HepG2 (cell line): Measurements from ENCODE around the gene KDM4B. TPM values are rescaled to one million over a fixed set of nuclear protein-coding genes. Genes with fewer than 3 reads are reported as not detected.

ENCODE experiments used
- ATAC-seq: fragments of 200-7000 bp; cut with Tn5 transposase; 3 replicates; pipeline ENCODE4 v1.9.1; 2020; ENCODE audit warnings: mild to moderate bottlenecking, moderate library complexity
- BruUV-seq: library from RNA; stranded (reverse); fragments of 400-500 nt; replicated peaks from 2 replicates; lab custom pipeline; 2021; lab: Mats Ljungman, UMichigan
- CTCF ChIA-PET: fragments of 300-600 bp; formaldehyde crosslinking; extraction: SDS; loops from one replicate; lab custom pipeline; 2021; ENCODE audit warnings: low total read pairs, inconsistent platforms, low intra/inter-chr PET ratio; lab: Yijun Ruan, JAX
- POLR2A ChIA-PET: fragments of 350-600 bp; sonication (Branson Sonifier 250); formaldehyde crosslinking; loops from one replicate; lab custom pipeline; 2020; ENCODE audit warnings: antibody characterized with exemption, inconsistent platforms; lab: Yijun Ruan, JAX
- DNase-seq: peaks from one replicate; pipeline ENCODE4 v3.0.0-alpha.2; 2015; ENCODE audit warnings: low spot score
- FAIRE-seq: peaks from 3 replicates; lab custom pipeline; 2011; peaks lifted over from hg19 to GRCh38; lab: Jason Lieb, UNC
- H2AFZ ChIP-seq: one replicate; pipeline ENCODE4 v1.6.1; 2011; ENCODE audit warnings: low read length, inconsistent platforms
- H3K27ac ChIP-seq: fragments of 300-600 bp; 3 replicates; pipeline ENCODE4 v1.8.0; 2011; ENCODE audit warnings: mixed run types, mild to moderate bottlenecking, mixed read lengths, low read length, inconsistent platforms; ENCODE audit not compliant: insufficient read depth; ENCODE audit errors: extremely low read length
- H3K27me3 ChIP-seq, 2 experiments: fragments of 200-600 bp in 1 of 2; 2 replicates in 1 of 2; 3 replicates in 1 of 2; pipeline versions ENCODE4 v1.6.0 to v1.8.0; 2011; ENCODE audit warnings: low read length in 2 of 2, mild to moderate bottlenecking in 2 of 2, moderate library complexity in 2 of 2, inconsistent platforms in 1 of 2; ENCODE audit not compliant: insufficient read depth in 2 of 2, control insufficient read depth in 1 of 2
- H3K36me3 ChIP-seq, 2 experiments: fragments of 200-600 bp in 1 of 2; replicated peaks in 1 of 2; 2 replicates in 1 of 2; 3 replicates in 1 of 2; pipeline versions ENCODE4 v1.5.1 to v1.8.0; 2011; ENCODE audit warnings: low read length in 2 of 2, inconsistent platforms in 1 of 2; ENCODE audit not compliant: insufficient read depth in 2 of 2, control insufficient read depth in 1 of 2
- H3K4me1 ChIP-seq: 2 replicates; pipeline ENCODE4 v1.5.1; 2012; ENCODE audit warnings: low read length, inconsistent platforms; ENCODE audit not compliant: insufficient read depth
- H3K4me2 ChIP-seq: 2 replicates; pipeline ENCODE4 v1.6.0; 2011; ENCODE audit warnings: low read depth, low read length, inconsistent platforms
- H3K4me3 ChIP-seq, 3 experiments: fragments of 200-600 bp in 1 of 3; sonication (generic), shearing (Covaris generic) in 1 of 3; replicated peaks in 1 of 3; 2 replicates each; pipeline ENCODE4 v1.5.1; 2011 to 2016; ENCODE audit warnings: low read length in 3 of 3, inconsistent platforms in 2 of 3, low read depth in 2 of 3, mild to moderate bottlenecking in 2 of 3, control low read depth in 1 of 3, mixed read lengths in 1 of 3; ENCODE audit not compliant: insufficient read depth in 1 of 3
- H3K79me2 ChIP-seq: one replicate; pipeline ENCODE4 v1.6.1; 2011; ENCODE audit warnings: low read length, inconsistent platforms; ENCODE audit not compliant: insufficient read depth
- H3K9ac ChIP-seq: 2 replicates; pipeline ENCODE4 v1.6.0; 2011; ENCODE audit warnings: mild to moderate bottlenecking, low read depth, low read length, inconsistent platforms; ENCODE audit not compliant: insufficient read depth
- H3K9me3 ChIP-seq: 2 replicates; pipeline ENCODE4 v1.5.1; 2012; ENCODE audit warnings: mild to moderate bottlenecking, low read length
- H4K20me1 ChIP-seq: 2 replicates; pipeline ENCODE4 v1.6.0; 2011; ENCODE audit warnings: inconsistent platforms, mild to moderate bottlenecking, low read length, moderate library complexity; ENCODE audit not compliant: insufficient read depth
- ARNT ChIP-seq: fragments of 450-650 bp; IDR thresholded peaks from 2 replicates; pipeline ENCODE4 v1.6.1; 2017
- CCAR2 ChIP-seq: fragments of 200-400 bp; formaldehyde crosslinking; optimal IDR thresholded peaks from 2 replicates; pipeline ENCODE3; 2018; ENCODE audit warnings: low read depth, mild to moderate bottlenecking, low read length, moderate library complexity
- ELF3 ChIP-seq: IDR thresholded peaks from 2 replicates; pipeline ENCODE4 v1.6.1; 2016; ENCODE audit warnings: missing genetic modification reagents, missing compliant biosample characterization
- FOSL1 ChIP-seq: sonication (generic); formaldehyde crosslinking; IDR thresholded peaks from 2 replicates; pipeline ENCODE4 v1.9.0; 2021; ENCODE audit warnings: missing genetic modification reagents, borderline replicate concordance
- NR2F6 ChIP-seq, 2 experiments: IDR thresholded peaks; 2 replicates each; pipeline ENCODE4 v1.6.1; 2016; ENCODE audit warnings: antibody characterized with exemption in 1 of 2, mild to moderate bottlenecking in 1 of 2
- NRL ChIP-seq: sonication (generic); formaldehyde crosslinking; IDR thresholded peaks from 2 replicates; pipeline ENCODE4 v1.5.0; 2020; ENCODE audit warnings: missing genetic modification reagents, mild to moderate bottlenecking, moderate library complexity, borderline replicate concordance
- SALL2 ChIP-seq: sonication (generic); formaldehyde crosslinking; IDR thresholded peaks from 2 replicates; pipeline ENCODE4 v1.8.1; 2023; ENCODE audit warnings: mild to moderate bottlenecking, missing genetic modification reagents, inconsistent platforms
- ZKSCAN1 ChIP-seq: fragments of 150-350 bp; IDR thresholded peaks from 2 replicates; pipeline ENCODE4 v1.6.1; 2014; ENCODE audit warnings: low read length
- ZNF383 ChIP-seq: sonication (generic); formaldehyde crosslinking; IDR thresholded peaks from 2 replicates; pipeline ENCODE4 v1.4.0; 2020; ENCODE audit warnings: missing genetic modification reagents, mild to moderate bottlenecking, borderline replicate concordance
- ZNF432 ChIP-seq: sonication (generic); formaldehyde crosslinking; IDR thresholded peaks from 2 replicates; pipeline ENCODE4 v1.5.0; 2020; ENCODE audit warnings: missing genetic modification reagents, mild to moderate bottlenecking, borderline replicate concordance
- ZNF605 ChIP-seq: sonication (generic); formaldehyde crosslinking; IDR thresholded peaks from 2 replicates; pipeline ENCODE4 v1.8.0; 2022; ENCODE audit warnings: mild to moderate bottlenecking, missing genetic modification reagents
- ZNF672 ChIP-seq: sonication (generic); formaldehyde crosslinking; IDR thresholded peaks from 2 replicates; pipeline ENCODE4 v1.8.1; 2022; ENCODE audit warnings: missing genetic modification reagents
- ZNF761 ChIP-seq: sonication (generic); formaldehyde crosslinking; conservative IDR thresholded peaks from 2 replicates; pipeline ENCODE4 v1.4.0; 2020; ENCODE audit warnings: mild to moderate bottlenecking, missing genetic modification reagents
- ZNF883 ChIP-seq: sonication (generic); formaldehyde crosslinking; IDR thresholded peaks from 2 replicates; pipeline ENCODE4 v1.5.1; 2020; ENCODE audit warnings: mild to moderate bottlenecking, missing genetic modification reagents; ENCODE audit errors: not compliant biosample characterization
- ZSCAN21 ChIP-seq: sonication (generic); formaldehyde crosslinking; IDR thresholded peaks from 2 replicates; pipeline ENCODE4 v1.8.0; 2022; ENCODE audit warnings: mild to moderate bottlenecking, missing genetic modification reagents, moderate library complexity, borderline replicate concordance
- WGBS: methylation state at CpG from one replicate; pipeline ENCODE4 v1.1.6; 2017; ENCODE audit warnings: low lambda C conversion rate; 5-methylcytosine and 5-hydroxymethylcytosine counted together
- in situ Hi-C: cut with HindIII; loops from 2 replicates; pipeline ENCODE4 v1.10.0; 2017; ENCODE audit warnings: low pct_unique_long_range_greater_than_20kb; ENCODE audit not compliant: extremely low pct_ligation_motif_present
- intact Hi-C: fragments of 100-400 bp; cut with micrococcal nuclease; formaldehyde crosslinking; loops from one replicate; pipeline ENCODE4 v1.10.0; 2022; ENCODE audit not compliant: unreplicated experiment
- polyA plus RNA-seq, 8 experiments: library from polyadenylated mRNA; depleted of rRNA in 3 of 8; stranded (reverse) in 7 of 8; unstranded in 1 of 8; fragments of >200 nt; fragmentation: Illumina TruSeq in 4 of 8; extraction: Trizol in 4 of 8; gene quantifications; 2 replicates each; pipeline versions ENCODE4 v1.2.1 to v1.2.3, GENCODE V29; 2011 to 2016; ENCODE audit warnings: low read depth in 4 of 8, missing spikeins in 1 of 8, mixed read lengths in 1 of 8; ENCODE audit not compliant: insufficient read depth in 1 of 8
- total RNA-seq, 5 experiments: library from RNA; depleted of rRNA; stranded (reverse); fragments of >200 nt; fragmentation: Illumina TruSeq; extraction: Trizol; gene quantifications; 2 replicates each; pipeline ENCODE4 v1.2.3, GENCODE V29; 2016; ENCODE audit warnings: low read depth in 1 of 5
- TF ChIP-seq, protein P1 (sequence below): sonication (generic); formaldehyde crosslinking; IDR thresholded peaks from 2 replicates; pipeline ENCODE4 v1.5.0; 2020; ENCODE audit warnings: missing genetic modification reagents, mild to moderate bottlenecking, borderline replicate concordance
- TF ChIP-seq, protein P2 (sequence below): sonication (generic); formaldehyde crosslinking; IDR thresholded peaks from 2 replicates; pipeline ENCODE4 v1.4.0; 2020; ENCODE audit warnings: mild to moderate bottlenecking, missing genetic modification reagents
- TF ChIP-seq, protein P3 (sequence below): fragments of 450-650 bp; IDR thresholded peaks from 2 replicates; pipeline ENCODE4 v1.6.1; 2016
- TF ChIP-seq, protein P4 (sequence below): sonication (generic); formaldehyde crosslinking; IDR thresholded peaks from 2 replicates; pipeline ENCODE4 v1.5.0; 2020; ENCODE audit warnings: missing genetic modification reagents

The KDM4B gene
- total and polyA plus RNA-seq, 2 of the 13 experiments (the other 11 are each of a cell fraction or from before 2014, with no cell fraction given) = 4.9 to 14.6 TPM

DNA sequence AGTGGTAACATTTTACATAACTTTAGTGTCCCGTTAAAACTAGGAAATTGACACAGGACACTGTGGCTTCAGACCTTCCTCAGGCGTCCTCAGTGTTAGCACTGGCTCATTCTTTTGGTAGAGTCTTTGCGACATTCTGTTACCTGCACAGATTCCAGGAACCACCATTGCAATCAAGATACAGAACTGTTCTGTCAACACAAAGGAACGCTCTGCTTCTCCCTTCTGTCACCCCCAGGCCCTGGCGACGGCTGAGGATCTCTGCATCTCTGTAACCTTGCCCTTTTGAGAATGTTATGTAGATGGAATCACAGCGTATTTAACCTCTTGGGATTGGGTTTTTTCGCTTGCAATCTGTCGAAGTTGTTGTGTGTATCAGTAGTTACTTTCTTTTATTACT is 22.6 kb downstream of the KDM4B start:
- peaks cover 16% of the 10 kb centered on the region for H3K4me1 ChIP-seq
- intact Hi-C loops (no loop called here), in situ Hi-C loops (loop anchor here (5.0 kb wide), 1 partner anchor 41 kb away; no protein-coding TSS in a partner anchor)
- 84% methylated on average over 7 of the region's 9 CpGs for WGBS
- ChIA-PET POLR2A (no interaction called here), CTCF (no interaction called here)
- peaks cover 49% of the 10 kb centered on the region for H4K20me1 ChIP-seq
- H3K9ac ChIP-seq = no peak overlapping the region
- ATAC-seq (no peak), DNase-seq (no peak), FAIRE-seq (no peak)
- H3K4me3 ChIP-seq = no peak overlapping the region
- peaks cover 56% of the 10 kb centered on the region for H3K79me2 ChIP-seq
- no peaks in the 10 kb centered on the region for H3K27me3 ChIP-seq
- H2AFZ ChIP-seq = no peak overlapping the region
- H3K4me2 ChIP-seq = no peak overlapping the region
- no peaks in the 10 kb centered on the region for H3K9me3 ChIP-seq
- H3K36me3 ChIP-seq = peaks cover 2 to 10% of the 10 kb centered on the region in 2 experiments; a peak in 3 of 5 replicates
- TF ChIP-seq ZNF883 (CRISPR knock-in tag) (no peak), NR2F6 (IDR thresholded peaks at IDR 0.05) (no peak), NR2F6 (CRISPR knock-in tag; IDR thresholded peaks at IDR 0.05) (no peak), ZNF432 (CRISPR knock-in tag) (no peak), NRL (CRISPR knock-in tag) (no peak), ELF3 (CRISPR knock-in tag) (no peak), ZNF383 (CRISPR knock-in tag) (no peak), ARNT (no peak), CCAR2 (no peak), FOSL1 (CRISPR knock-in tag) (no peak), SALL2 (CRISPR knock-in tag) (no peak), ZNF672 (CRISPR knock-in tag) (no peak), ZSCAN21 (CRISPR knock-in tag) (no peak), ZNF605 (CRISPR knock-in tag) (no peak), ZNF761 (no peak), ZKSCAN1 (no peak)
- TF ChIP-seq, protein P1, sequence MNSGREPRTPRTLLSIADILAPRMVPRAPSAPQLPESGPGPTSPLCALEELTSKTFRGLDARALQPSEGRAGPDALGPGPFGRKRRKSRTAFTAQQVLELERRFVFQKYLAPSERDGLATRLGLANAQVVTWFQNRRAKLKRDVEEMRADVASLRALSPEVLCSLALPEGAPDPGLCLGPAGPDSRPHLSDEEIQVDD (CRISPR knock-in tag) = no peak
- TF ChIP-seq, protein P2, sequence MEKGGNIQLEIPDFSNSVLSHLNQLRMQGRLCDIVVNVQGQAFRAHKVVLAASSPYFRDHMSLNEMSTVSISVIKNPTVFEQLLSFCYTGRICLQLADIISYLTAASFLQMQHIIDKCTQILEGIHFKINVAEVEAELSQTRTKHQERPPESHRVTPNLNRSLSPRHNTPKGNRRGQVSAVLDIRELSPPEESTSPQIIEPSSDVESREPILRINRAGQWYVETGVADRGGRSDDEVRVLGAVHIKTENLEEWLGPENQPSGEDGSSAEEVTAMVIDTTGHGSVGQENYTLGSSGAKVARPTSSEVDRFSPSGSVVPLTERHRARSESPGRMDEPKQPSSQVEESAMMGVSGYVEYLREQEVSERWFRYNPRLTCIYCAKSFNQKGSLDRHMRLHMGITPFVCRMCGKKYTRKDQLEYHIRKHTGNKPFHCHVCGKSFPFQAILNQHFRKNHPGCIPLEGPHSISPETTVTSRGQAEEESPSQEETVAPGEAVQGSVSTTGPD = no peak
- TF ChIP-seq, protein P3, sequence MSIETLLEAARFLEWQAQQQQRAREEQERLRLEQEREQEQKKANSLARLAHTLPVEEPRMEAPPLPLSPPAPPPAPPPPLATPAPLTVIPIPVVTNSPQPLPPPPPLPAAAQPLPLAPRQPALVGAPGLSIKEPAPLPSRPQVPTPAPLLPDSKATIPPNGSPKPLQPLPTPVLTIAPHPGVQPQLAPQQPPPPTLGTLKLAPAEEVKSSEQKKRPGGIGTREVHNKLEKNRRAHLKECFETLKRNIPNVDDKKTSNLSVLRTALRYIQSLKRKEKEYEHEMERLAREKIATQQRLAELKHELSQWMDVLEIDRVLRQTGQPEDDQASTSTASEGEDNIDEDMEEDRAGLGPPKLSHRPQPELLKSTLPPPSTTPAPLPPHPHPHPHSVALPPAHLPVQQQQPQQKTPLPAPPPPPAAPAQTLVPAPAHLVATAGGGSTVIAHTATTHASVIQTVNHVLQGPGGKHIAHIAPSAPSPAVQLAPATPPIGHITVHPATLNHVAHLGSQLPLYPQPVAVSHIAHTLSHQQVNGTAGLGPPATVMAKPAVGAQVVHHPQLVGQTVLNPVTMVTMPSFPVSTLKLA = no peak
- TF ChIP-seq, protein P4, sequence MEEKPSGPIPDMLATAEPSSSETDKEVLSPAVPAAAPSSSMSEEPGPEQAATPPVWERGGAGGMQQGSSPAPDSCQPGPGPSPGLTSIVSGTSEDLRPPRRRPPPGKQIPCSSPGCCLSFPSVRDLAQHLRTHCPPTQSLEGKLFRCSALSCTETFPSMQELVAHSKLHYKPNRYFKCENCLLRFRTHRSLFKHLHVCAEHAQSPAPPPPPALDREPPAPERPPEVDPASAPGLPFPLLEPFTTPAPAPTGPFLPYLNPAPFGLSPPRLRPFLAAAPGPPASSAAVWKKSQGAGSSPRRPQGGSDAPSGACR (CRISPR knock-in tag) = no peak
- H3K27ac ChIP-seq = no peak overlapping the region
- no TSS peak for BruUV-seq
